Fibroblast of skin of scalp (primary cell): ENCODE data around the gene DNAAF2.
"Not testable (repeated sequence)": the region's sequence is repeated elsewhere in the genome, so short reads cannot be mapped to it uniquely, and the experiment has no call there.

Experiments
- DNase-seq: peaks from one replicate; pipeline ENCODE4 v3.0.0-alpha.2; 2013

Gene DNAAF2

GRCh38 chr14:49621114-49621881, 13.7 kb downstream of the DNAAF2 start:
- peak; percentile 64 for DNase-seq

GRCh38 chr14:49620182-49621113, 14.6 kb downstream of the DNAAF2 start, which contains the start of the genes MGAT2 and RPL36AL:
MGAT2 (plus strand) TSS chr14:49620799; CDS start chr14:49621269, 470 bp downstream.
RPL36AL (minus strand) TSS chr14:49620626; CDS start chr14:49619104, 1,522 bp downstream.
- DNase-seq: peak; percentile 99

DNA sequence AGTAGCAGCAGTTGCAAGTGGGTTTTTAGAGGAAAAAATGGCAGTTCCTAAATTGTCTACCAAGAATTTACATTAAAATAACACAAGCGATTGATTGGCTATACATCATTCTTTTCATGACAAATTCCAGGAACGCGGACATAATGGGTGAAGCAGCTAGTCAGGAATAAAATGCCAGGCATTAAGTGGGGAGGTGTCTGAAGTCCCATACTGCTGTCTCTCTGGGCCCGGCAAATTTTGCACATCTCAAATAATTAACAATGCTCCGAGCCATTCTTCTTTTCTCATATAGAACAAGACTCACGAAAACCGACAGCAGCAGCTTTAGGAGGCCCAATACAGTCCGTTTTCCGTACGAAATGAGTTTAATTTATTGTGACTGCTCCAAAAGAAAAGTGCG, 15.3 kb downstream of the DNAAF2 start:
- no peak for DNase-seq

- not testable (repeated sequence) for DNase-seq
Observed at GRCh38 chr14:49619273-49619672, 15.8 kb downstream of the DNAAF2 start.

- no peak for DNase-seq
Observed at GRCh38 chr14:49617852-49618519, 17.1 kb downstream of the DNAAF2 start.

GRCh38 chr14:49615776-49616175, 19.3 kb downstream of the DNAAF2 start:
- DNase-seq: no peak

DNA sequence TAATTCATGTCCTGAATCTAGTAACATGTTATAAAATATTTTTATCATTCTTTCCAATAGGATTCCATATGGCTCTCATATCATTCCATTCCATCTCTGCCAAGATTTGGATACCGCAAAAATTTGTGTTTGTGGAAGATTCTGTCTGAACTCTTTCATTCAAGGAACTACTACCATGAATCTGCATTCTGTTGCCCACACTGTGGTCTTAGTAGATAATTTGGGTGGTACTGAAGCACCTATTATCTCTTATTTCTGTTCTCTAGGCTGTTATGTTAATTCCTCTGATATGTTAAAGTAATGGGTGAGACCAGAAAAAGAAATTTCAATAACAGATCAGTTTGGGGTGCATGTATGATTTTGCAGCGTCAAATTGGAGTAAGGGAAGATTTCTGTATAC, 20.8 kb downstream of the DNAAF2 start:
- DNase-seq: peak; percentile 41

GRCh38 chr14:49612671-49613070, 22.4 kb downstream of the DNAAF2 start:
- DNase-seq: no peak

- DNase-seq: peak; percentile 15
Observed at GRCh38 chr14:49612251-49612650, 22.8 kb downstream of the DNAAF2 start.

DNA sequence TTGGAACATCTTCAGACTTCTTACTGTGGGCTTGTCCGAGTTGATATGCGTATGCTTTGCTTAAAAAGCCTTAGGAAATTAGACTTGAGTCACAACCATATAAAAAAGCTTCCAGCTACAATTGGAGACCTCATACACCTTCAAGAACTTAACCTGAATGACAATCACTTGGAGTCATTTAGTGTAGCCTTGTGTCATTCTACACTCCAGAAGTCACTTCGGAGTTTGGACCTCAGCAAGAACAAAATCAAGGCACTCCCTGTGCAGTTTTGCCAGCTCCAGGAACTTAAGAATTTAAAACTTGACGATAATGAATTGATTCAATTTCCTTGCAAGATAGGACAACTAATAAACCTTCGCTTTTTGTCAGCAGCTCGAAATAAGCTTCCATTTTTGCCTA, 27.5 kb downstream of the DNAAF2 start:
- no peak for DNase-seq

GRCh38 chr14:49598485-49599300, 36.4 kb downstream of the DNAAF2 start, which contains the start of gene LRR1:
LRR1 (plus strand) TSS chr14:49598940; CDS start chr14:49599021, 81 bp downstream.
- DNase-seq: peak; percentile 79

DNA sequence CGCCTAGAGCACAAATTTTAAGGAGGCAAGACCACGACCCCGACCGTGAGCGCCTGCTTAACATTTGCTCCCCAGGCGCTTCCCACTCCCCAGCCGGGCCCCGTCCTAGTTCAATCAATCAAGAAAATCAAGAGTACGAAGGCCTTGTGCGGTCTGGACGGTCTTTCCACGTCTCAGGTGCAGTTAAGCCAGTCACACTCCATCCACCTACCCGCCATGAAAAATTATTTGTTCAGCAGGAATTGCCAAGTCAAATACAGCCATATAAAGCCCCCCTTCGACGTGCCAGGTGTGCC, 36.9 kb downstream of the DNAAF2 start:
- DNase-seq: no peak

- no peak for DNase-seq
Observed at GRCh38 chr14:49594347-49595091, 40.5 kb downstream of the DNAAF2 start.

- DNase-seq: peak; percentile 76
Observed at GRCh38 chr14:49593016-49593415, 42.0 kb downstream of the DNAAF2 start.

- no peak for DNase-seq
Observed at GRCh38 chr14:49589387-49589786, 45.7 kb downstream of the DNAAF2 start.

GRCh38 chr14:49586673-49587460, 48.2 kb downstream of the DNAAF2 start:
- DNase-seq: peak; percentile 84

DNA sequence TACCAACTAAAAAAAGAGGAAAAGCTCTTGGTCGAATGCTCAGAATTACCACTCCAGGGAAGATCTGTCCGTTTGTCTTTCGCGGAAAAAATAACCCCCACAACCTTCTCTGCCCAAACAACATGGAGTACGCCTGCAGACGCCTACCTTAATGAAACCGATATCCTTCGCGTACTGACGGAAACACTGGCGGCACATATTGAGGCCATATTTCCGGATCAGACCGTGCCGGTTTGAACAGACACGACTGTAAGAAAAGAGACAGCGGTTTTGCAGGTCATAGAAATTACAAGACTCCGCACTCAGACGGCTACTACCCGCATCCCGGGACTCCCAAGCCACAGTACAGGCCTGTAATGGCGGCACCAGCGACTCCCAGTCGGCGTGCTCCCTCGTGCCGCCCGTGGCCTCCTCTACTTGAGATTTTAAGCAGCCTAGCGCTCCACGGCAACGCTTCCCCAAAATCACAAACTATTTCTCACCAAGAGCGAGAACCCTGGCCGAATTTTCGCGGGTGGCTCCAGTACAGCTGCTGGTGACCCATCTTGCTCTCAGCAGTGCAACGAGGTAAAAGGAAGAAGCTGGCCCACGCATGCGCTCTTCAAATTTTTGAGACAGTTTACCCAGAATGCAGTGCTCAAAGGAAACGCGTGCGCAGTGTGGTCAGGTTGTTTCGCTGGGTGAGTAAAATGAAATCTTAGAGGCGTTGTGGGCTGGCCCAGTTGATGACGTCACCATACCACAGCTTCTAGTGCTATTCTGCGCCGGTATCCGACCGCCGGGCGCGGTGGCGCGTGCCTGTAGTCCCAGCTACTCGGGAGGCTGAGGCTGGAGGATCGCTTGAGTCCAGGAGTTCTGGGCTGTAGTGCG, 49.0 kb downstream of the DNAAF2 start, which contains the start of gene RPS29:
Gene RPS29, minus strand, starts transcription at position 578 of the 870 bp plus-strand sequence. Its CDS starts 34 bp downstream, at position 544.
- peak; percentile 99 for DNase-seq

DNA sequence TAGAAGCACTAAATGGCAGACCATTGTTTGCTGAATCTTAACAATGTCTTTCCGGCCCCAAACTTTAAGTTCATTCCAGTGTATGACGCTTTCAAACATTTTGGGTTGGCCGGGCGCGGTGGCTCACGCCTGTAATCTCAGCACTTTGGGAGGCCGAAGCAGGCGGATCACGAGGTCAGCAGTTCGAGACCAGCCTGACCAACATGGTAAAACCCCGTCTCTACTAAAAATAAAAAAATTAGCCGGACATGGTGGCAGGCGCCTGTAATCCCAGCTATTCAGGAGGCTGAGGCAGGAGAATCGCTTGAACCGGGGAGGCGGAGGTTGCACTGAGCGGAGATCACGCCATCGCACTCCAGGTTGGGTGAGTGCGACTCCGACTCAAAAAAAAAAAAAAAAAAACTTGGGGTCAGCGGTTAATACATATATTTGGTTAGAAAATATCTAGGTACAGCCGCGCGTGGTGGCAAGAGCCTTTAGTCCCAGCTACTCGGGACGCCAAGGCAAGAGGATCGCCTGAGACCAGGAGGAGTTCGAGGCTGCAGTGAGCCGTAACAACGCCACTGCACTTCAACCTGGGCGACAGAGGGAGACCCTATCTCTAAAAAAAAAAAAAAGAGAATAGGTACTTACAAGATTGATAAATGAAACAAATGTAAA, 49.9 kb downstream of the DNAAF2 start:
- DNase-seq: peak; percentile 24

GRCh38 chr14:49584058-49584457, 51.0 kb downstream of the DNAAF2 start:
- no peak for DNase-seq
